Gastrocnemius medialis (tissue), 4 donors: ENCODE data around the gene METTL9. TPM values are rescaled to one million over a fixed set of nuclear protein-coding genes. Genes with fewer than 3 reads are reported as not detected.
A peak's percentile ranks its signal among the peaks of the same experiment; 100 is the strongest.
"Not testable (repeated sequence)": the region's sequence is repeated elsewhere in the genome, so short reads cannot be mapped to it uniquely, and the experiment has no call there.

ENCODE experiments used
- ATAC-seq, 2 donors: fragments of 150-250 bp; one replicate each; pipeline ENCODE4 v1.9.1; 2016
- DNase-seq, 2 donors: peaks; one replicate each; pipeline ENCODE4 v3.0.0-alpha.2; 2019
- H3K27ac ChIP-seq, 4 donors: fragments of 200-600 bp; sonication (generic); 1 replicate in 1 of 4; 2 replicates in 3 of 4; pipeline ENCODE4 v1.5.1; 2016 to 2018; ENCODE audit warnings: mild to moderate bottlenecking in 2 of 4, moderate library complexity in 1 of 4
- H3K27me3 ChIP-seq, 3 donors: fragments of 200-600 bp; sonication (generic) in 2 of 3; 1 replicate in 1 of 3; 2 replicates in 2 of 3; pipeline versions ENCODE4 v1.5.1 to v1.6.0; 2016 to 2019; ENCODE audit warnings: mild to moderate bottlenecking in 1 of 3, moderate library complexity in 1 of 3
- H3K36me3 ChIP-seq, 2 donors: fragments of 200-600 bp; sonication (generic) in 1 of 2; one replicate each; pipeline ENCODE4 v1.5.1; 2017 to 2018
- H3K4me1 ChIP-seq, 2 donors: fragments of 200-600 bp; sonication (generic) in 1 of 2; one replicate each; pipeline ENCODE4 v1.5.1; 2016 to 2017; ENCODE audit warnings: mild to moderate bottlenecking in 2 of 2
- H3K4me3 ChIP-seq, 4 donors: fragments of 200-600 bp; sonication (generic) in 3 of 4; 1 replicate in 1 of 4; 2 replicates in 3 of 4; pipeline ENCODE4 v1.5.1; 2016 to 2019; ENCODE audit warnings: mild to moderate bottlenecking in 2 of 4
- H3K9me3 ChIP-seq, 3 donors: fragments of 200-600 bp; sonication (generic) in 2 of 3; 1 replicate in 1 of 3; 2 replicates in 2 of 3; pipeline ENCODE4 v1.5.1; 2016 to 2019
- CTCF ChIP-seq, 5 experiments: fragments of 450-650 bp in 3 of 5; fragments of 200-600 bp in 2 of 5; sonication (generic) in 2 of 5; IDR thresholded peaks in 4 of 5; conservative IDR thresholded peaks in 1 of 5; 1 replicate in 4 of 5; 2 replicates in 1 of 5; pipeline ENCODE4 v1.5.1; 2016 to 2019; ENCODE audit warnings: antibody characterized with exemption in 5 of 5, mild to moderate bottlenecking in 3 of 5, moderate library complexity in 3 of 5
- POLR2A ChIP-seq, 2 donors: fragments of 450-650 bp; IDR thresholded peaks; one replicate each; pipeline ENCODE4 v1.6.1; 2017; ENCODE audit warnings: antibody characterized with exemption in 2 of 2, mild to moderate bottlenecking in 2 of 2, moderate library complexity in 2 of 2
- in situ Hi-C, 4 donors: fragments of 200-750 bp; cut with MboI; loops; one replicate each; pipeline versions ENCODE4 v1.15.0 to v1.8.0; 2017; ENCODE audit warnings: low sequenced_read_pairs in 4 of 4
- intact Hi-C: fragments of 100-400 bp; cut with DNase I; formaldehyde crosslinking; loops from one replicate; pipeline ENCODE4 v1.15.1; 2023; ENCODE audit warnings: low total_unique reads
- total RNA-seq, 4 donors: library from RNA; depleted of rRNA; stranded (reverse); fragments of >200 nt; gene quantifications; one replicate each; pipeline versions ENCODE4 v1.1.0 to v1.2.3, GENCODE V29; 2016

METTL9 gene
- total RNA-seq, 4 donors from 2014 or later, result 87.2 to 109 (median 96.8) TPM

GRCh38 chr16:21568502-21569189 lies 30.7 kb upstream of the METTL9 start:
- TF ChIP-seq POLR2A (IDR thresholded peaks at IDR 0.05) (no peak), CTCF (IDR thresholded peaks at IDR 0.05 in 4 of 5, conservative IDR thresholded peaks at IDR 0.05 in 1 of 5) (no peak)
- in situ Hi-C loops, result no loop called here
- Histone ChIP-seq H3K27me3 (no peaks in the 10 kb centered on the region), H3K9me3 (no peaks in the 10 kb centered on the region), H3K36me3 (no peaks in the 10 kb centered on the region), H3K27ac (peak overlapping the region in 1 of 4 donors; percentile 17), H3K4me1 (peaks cover 15 to 21% of the 10 kb centered on the region in 2 donors), H3K4me3 (no peak overlapping the region)
- DNase-seq, result no peak
- intact Hi-C loops, result loop anchor here (5.0 kb wide), 1 partner anchor 1124 kb away; no protein-coding TSS in a partner anchor
- ATAC-seq, result no peak

GRCh38 chr16:21570676-21571017 lies 28.7 kb upstream of the METTL9 start:
- Histone ChIP-seq H3K36me3 (no peaks in the 10 kb centered on the region), H3K27me3 (no peaks in the 10 kb centered on the region), H3K4me1 (peaks cover 15 to 20% of the 10 kb centered on the region in 2 donors), H3K4me3 (no peak overlapping the region), H3K9me3 (no peaks in the 10 kb centered on the region), H3K27ac (no peak overlapping the region)
- TF ChIP-seq CTCF (IDR thresholded peaks at IDR 0.05 in 4 of 5, conservative IDR thresholded peaks at IDR 0.05 in 1 of 5), result no peak
- no peak for TF ChIP-seq POLR2A (IDR thresholded peaks at IDR 0.05)
- ATAC-seq, result no peak
- in situ Hi-C loops (no loop called here), intact Hi-C loops (no loop called here)
- no peak for DNase-seq

- H3K27ac ChIP-seq, ATAC-seq, in situ Hi-C loops, DNase-seq, H3K36me3 ChIP-seq, H3K27me3 ChIP-seq, intact Hi-C loops, H3K4me3 ChIP-seq, H3K9me3 ChIP-seq: not testable (repeated sequence)
- H3K4me1 ChIP-seq, result peaks cover 11% of the 10 kb centered on the region in 2 donors
These were observed 25.9 kb upstream of the METTL9 start for GRCh38 chr16:21573506-21573905.

- TF ChIP-seq POLR2A (IDR thresholded peaks at IDR 0.05), result no peak
- no peak for TF ChIP-seq CTCF (IDR thresholded peaks at IDR 0.05 in 4 of 5, conservative IDR thresholded peaks at IDR 0.05 in 1 of 5)
- H3K27ac ChIP-seq, result no peak overlapping the region
- no peaks in the 10 kb centered on the region for H3K27me3 ChIP-seq
- peaks cover 3 to 4% of the 10 kb centered on the region in 2 donors for H3K4me1 ChIP-seq
- H3K9me3 ChIP-seq, result no peaks in the 10 kb centered on the region
- no peak overlapping the region for H3K4me3 ChIP-seq
- intact Hi-C loops, result no loop called here
- ATAC-seq (no peak), DNase-seq (no peak)
- H3K36me3 ChIP-seq, result no peaks in the 10 kb centered on the region
- in situ Hi-C loops, result no loop called here
These were observed 25.0 kb upstream of the METTL9 start for GRCh38 chr16:21574372-21574771.

- not testable (repeated sequence) for DNase-seq
- in situ Hi-C loops, result loop anchor here in 1 of 4 donors (25.0 kb wide), 1 partner anchor 136 kb away; no protein-coding TSS in a partner anchor
These were observed 23.1 kb upstream of the METTL9 start for GRCh38 chr16:21576323-21576722.

GRCh38 chr16:21577487-21577886 lies 21.9 kb upstream of the METTL9 start:
- DNase-seq, H3K9me3 ChIP-seq, H3K36me3 ChIP-seq, H3K27ac ChIP-seq, H3K27me3 ChIP-seq, H3K4me3 ChIP-seq, ATAC-seq, H3K4me1 ChIP-seq, intact Hi-C loops: not testable (repeated sequence)
- in situ Hi-C loops, result loop anchor here in 1 of 4 donors (25.0 kb wide), 1 partner anchor 135 kb away; no protein-coding TSS in a partner anchor

More at GRCh38 chr16:21576323-21576722, 23.1 kb upstream of the METTL9 start:
- ATAC-seq, H3K36me3 ChIP-seq, H3K9me3 ChIP-seq, H3K4me3 ChIP-seq, H3K4me1 ChIP-seq, H3K27ac ChIP-seq, intact Hi-C loops, H3K27me3 ChIP-seq: not testable (repeated sequence)

- intact Hi-C loops, result not testable (repeated sequence)
These were observed 21.1 kb upstream of the METTL9 start for GRCh38 chr16:21578311-21578710.

GRCh38 chr16:21580131-21580530 lies 19.2 kb upstream of the METTL9 start:
- DNase-seq, H3K4me1 ChIP-seq, H3K27me3 ChIP-seq, H3K36me3 ChIP-seq, H3K9me3 ChIP-seq, H3K27ac ChIP-seq, H3K4me3 ChIP-seq, ATAC-seq, intact Hi-C loops: not testable (repeated sequence)
- in situ Hi-C loops, result loop anchor here (5.0 to 25.0 kb wide), 6 partner anchors 55 to 1117 kb away; no protein-coding TSS in a partner anchor

More at GRCh38 chr16:21578311-21578710, 21.1 kb upstream of the METTL9 start:
- H3K36me3 ChIP-seq, H3K27me3 ChIP-seq, H3K27ac ChIP-seq, ATAC-seq, H3K4me1 ChIP-seq, H3K4me3 ChIP-seq, H3K9me3 ChIP-seq, DNase-seq: not testable (repeated sequence)
- in situ Hi-C loops, result loop anchor here in 1 of 4 donors (25.0 kb wide), 1 partner anchor 134 kb away; no protein-coding TSS in a partner anchor
